HepG2 (cell line): Measurements from ENCODE around the gene ARL11. TPM values are rescaled to one million over a fixed set of nuclear protein-coding genes. Genes with fewer than 3 reads are reported as not detected.

ENCODE experiments used
- ATAC-seq: fragments of 200-7000 bp; cut with Tn5 transposase; 3 replicates; pipeline ENCODE4 v1.9.1; 2020; ENCODE audit warnings: mild to moderate bottlenecking, moderate library complexity
- BruUV-seq: library from RNA; stranded (reverse); fragments of 400-500 nt; replicated peaks from 2 replicates; lab custom pipeline; 2021; lab: Mats Ljungman, UMichigan
- CTCF ChIA-PET: fragments of 300-600 bp; formaldehyde crosslinking; extraction: SDS; loops from one replicate; lab custom pipeline; 2021; ENCODE audit warnings: low total read pairs, inconsistent platforms, low intra/inter-chr PET ratio; lab: Yijun Ruan, JAX
- POLR2A ChIA-PET: fragments of 350-600 bp; sonication (Branson Sonifier 250); formaldehyde crosslinking; loops from one replicate; lab custom pipeline; 2020; ENCODE audit warnings: antibody characterized with exemption, inconsistent platforms; lab: Yijun Ruan, JAX
- DNase-seq: peaks from one replicate; pipeline ENCODE4 v3.0.0-alpha.2; 2015; ENCODE audit warnings: low spot score
- FAIRE-seq: peaks from 3 replicates; lab custom pipeline; 2011; peaks lifted over from hg19 to GRCh38; lab: Jason Lieb, UNC
- H2AFZ ChIP-seq: one replicate; pipeline ENCODE4 v1.6.1; 2011; ENCODE audit warnings: low read length, inconsistent platforms
- H3K27ac ChIP-seq: fragments of 300-600 bp; 3 replicates; pipeline ENCODE4 v1.8.0; 2011; ENCODE audit warnings: mixed run types, mild to moderate bottlenecking, mixed read lengths, low read length, inconsistent platforms; ENCODE audit not compliant: insufficient read depth; ENCODE audit errors: extremely low read length
- H3K27me3 ChIP-seq, 2 experiments: fragments of 200-600 bp in 1 of 2; 2 replicates in 1 of 2; 3 replicates in 1 of 2; pipeline versions ENCODE4 v1.6.0 to v1.8.0; 2011; ENCODE audit warnings: low read length in 2 of 2, mild to moderate bottlenecking in 2 of 2, moderate library complexity in 2 of 2, inconsistent platforms in 1 of 2; ENCODE audit not compliant: insufficient read depth in 2 of 2, control insufficient read depth in 1 of 2
- H3K36me3 ChIP-seq, 2 experiments: fragments of 200-600 bp in 1 of 2; replicated peaks in 1 of 2; 2 replicates in 1 of 2; 3 replicates in 1 of 2; pipeline versions ENCODE4 v1.5.1 to v1.8.0; 2011; ENCODE audit warnings: low read length in 2 of 2, inconsistent platforms in 1 of 2; ENCODE audit not compliant: insufficient read depth in 2 of 2, control insufficient read depth in 1 of 2
- H3K4me1 ChIP-seq: 2 replicates; pipeline ENCODE4 v1.5.1; 2012; ENCODE audit warnings: low read length, inconsistent platforms; ENCODE audit not compliant: insufficient read depth
- H3K4me2 ChIP-seq: 2 replicates; pipeline ENCODE4 v1.6.0; 2011; ENCODE audit warnings: low read depth, low read length, inconsistent platforms
- H3K4me3 ChIP-seq, 3 experiments: fragments of 200-600 bp in 1 of 3; sonication (generic), shearing (Covaris generic) in 1 of 3; replicated peaks in 1 of 3; 2 replicates each; pipeline ENCODE4 v1.5.1; 2011 to 2016; ENCODE audit warnings: low read length in 3 of 3, inconsistent platforms in 2 of 3, low read depth in 2 of 3, mild to moderate bottlenecking in 2 of 3, control low read depth in 1 of 3, mixed read lengths in 1 of 3; ENCODE audit not compliant: insufficient read depth in 1 of 3
- H3K79me2 ChIP-seq: one replicate; pipeline ENCODE4 v1.6.1; 2011; ENCODE audit warnings: low read length, inconsistent platforms; ENCODE audit not compliant: insufficient read depth
- H3K9ac ChIP-seq: 2 replicates; pipeline ENCODE4 v1.6.0; 2011; ENCODE audit warnings: mild to moderate bottlenecking, low read depth, low read length, inconsistent platforms; ENCODE audit not compliant: insufficient read depth
- H3K9me3 ChIP-seq: 2 replicates; pipeline ENCODE4 v1.5.1; 2012; ENCODE audit warnings: mild to moderate bottlenecking, low read length
- H4K20me1 ChIP-seq: 2 replicates; pipeline ENCODE4 v1.6.0; 2011; ENCODE audit warnings: inconsistent platforms, mild to moderate bottlenecking, low read length, moderate library complexity; ENCODE audit not compliant: insufficient read depth
- AHDC1 ChIP-seq: sonication (generic); formaldehyde crosslinking; IDR thresholded peaks from 2 replicates; pipeline ENCODE4 v1.5.1; 2020; ENCODE audit warnings: mild to moderate bottlenecking, missing genetic modification reagents, borderline replicate concordance
- FIP1L1 ChIP-seq: fragments of 200-400 bp; formaldehyde crosslinking; IDR thresholded peaks from 2 replicates; pipeline ENCODE4 v1.6.1; 2018; ENCODE audit warnings: low read depth, mild to moderate bottlenecking, low read length, moderate library complexity, borderline replicate concordance; ENCODE audit not compliant: insufficient read depth
- ISL2 ChIP-seq: sonication (generic); formaldehyde crosslinking; IDR thresholded peaks from 2 replicates; pipeline ENCODE4 v1.5.0; 2020; ENCODE audit warnings: missing genetic modification reagents
- PRMT3 ChIP-seq: sonication (generic); formaldehyde crosslinking; IDR thresholded peaks from 2 replicates; pipeline ENCODE4 v1.8.1; 2022; ENCODE audit warnings: low read depth, mild to moderate bottlenecking, moderate library complexity, missing genetic modification reagents, borderline replicate concordance
- RCOR2 ChIP-seq: IDR thresholded peaks from 2 replicates; pipeline ENCODE4 v1.6.1; 2016; ENCODE audit warnings: missing biosample characterization, missing genetic modification reagents
- SSRP1 ChIP-seq: IDR thresholded peaks from 2 replicates; pipeline ENCODE4 v1.6.1; 2016; ENCODE audit warnings: control low read depth
- ZNF432 ChIP-seq: sonication (generic); formaldehyde crosslinking; IDR thresholded peaks from 2 replicates; pipeline ENCODE4 v1.5.0; 2020; ENCODE audit warnings: missing genetic modification reagents, mild to moderate bottlenecking, borderline replicate concordance
- ZNF646 ChIP-seq: sonication (generic); formaldehyde crosslinking; IDR thresholded peaks from 2 replicates; pipeline ENCODE4 v1.9.0; 2021; ENCODE audit warnings: mild to moderate bottlenecking, missing genetic modification reagents
- WGBS: methylation state at CpG from one replicate; pipeline ENCODE4 v1.1.6; 2017; ENCODE audit warnings: low lambda C conversion rate; 5-methylcytosine and 5-hydroxymethylcytosine counted together
- in situ Hi-C: cut with HindIII; loops from 2 replicates; pipeline ENCODE4 v1.10.0; 2017; ENCODE audit warnings: low pct_unique_long_range_greater_than_20kb; ENCODE audit not compliant: extremely low pct_ligation_motif_present
- intact Hi-C: fragments of 100-400 bp; cut with micrococcal nuclease; formaldehyde crosslinking; loops from one replicate; pipeline ENCODE4 v1.10.0; 2022; ENCODE audit not compliant: unreplicated experiment
- polyA plus RNA-seq, 8 experiments: library from polyadenylated mRNA; depleted of rRNA in 3 of 8; stranded (reverse) in 7 of 8; unstranded in 1 of 8; fragments of >200 nt; fragmentation: Illumina TruSeq in 4 of 8; extraction: Trizol in 4 of 8; gene quantifications; 2 replicates each; pipeline versions ENCODE4 v1.2.1 to v1.2.3, GENCODE V29; 2011 to 2016; ENCODE audit warnings: low read depth in 4 of 8, missing spikeins in 1 of 8, mixed read lengths in 1 of 8; ENCODE audit not compliant: insufficient read depth in 1 of 8
- total RNA-seq, 5 experiments: library from RNA; depleted of rRNA; stranded (reverse); fragments of >200 nt; fragmentation: Illumina TruSeq; extraction: Trizol; gene quantifications; 2 replicates each; pipeline ENCODE4 v1.2.3, GENCODE V29; 2016; ENCODE audit warnings: low read depth in 1 of 5

Gene ARL11
- total and polyA plus RNA-seq, 2 of the 13 experiments (the other 11 are each of a cell fraction or from before 2014, with no cell fraction given) = 0.04 to 0.22 TPM

GRCh38 chr13:49608651-49609331, 19.5 kb upstream of the ARL11 start (continued):
- no peak for TF ChIP-seq ZNF432 (CRISPR knock-in tag)

- no peak for ATAC-seq
- no peak overlapping the region for H3K4me2 ChIP-seq
- H2AFZ ChIP-seq = no peak overlapping the region
- H3K79me2 ChIP-seq = no peaks in the 10 kb centered on the region
- POLR2A ChIA-PET = no interaction called here
- BruUV-seq = no TSS peak
- no peak for FAIRE-seq
- CTCF ChIA-PET = no interaction called here
- H3K27me3 ChIP-seq = no peaks in the 10 kb centered on the region
- no peaks in the 10 kb centered on the region for H3K9me3 ChIP-seq
- H3K9ac ChIP-seq = no peak overlapping the region
- no peak overlapping the region for H3K27ac ChIP-seq
- no peaks in the 10 kb centered on the region for H3K36me3 ChIP-seq
- DNase-seq = no peak
- in situ Hi-C loops (no loop called here), intact Hi-C loops (no loop called here)
- H4K20me1 ChIP-seq = no peaks in the 10 kb centered on the region
- peaks cover 21% of the 10 kb centered on the region for H3K4me1 ChIP-seq
- 17% methylated on average over 1 of the region's 1 CpG for WGBS
- H3K4me3 ChIP-seq = no peak overlapping the region
- TF ChIP-seq ISL2 = no peak
- no peak for TF ChIP-seq PRMT3
- no peak for TF ChIP-seq ZNF646 (CRISPR knock-in tag)
- TF ChIP-seq RCOR2 (CRISPR knock-in tag) = no peak
- no peak for TF ChIP-seq SSRP1 (CRISPR knock-in tag)
- TF ChIP-seq FIP1L1 = no peak
- no peak for TF ChIP-seq AHDC1 (CRISPR knock-in tag)
These were observed 18.1 kb upstream of the ARL11 start for GRCh38 chr13:49610176-49610575.
